Muscle layer of colon (tissue), 2 donors: ENCODE measurements around the gene ERICH6.
A peak's percentile ranks its signal among the peaks of the same experiment; 100 is the strongest.

Experiments
- H3K27ac ChIP-seq: one replicate; pipeline ENCODE4 v1.7.0; 2013; ENCODE audit warnings: low read depth, mild to moderate bottlenecking, low read length, moderate library complexity
- H3K27me3 ChIP-seq, 2 donors: one replicate each; pipeline ENCODE4 v1.7.0; 2013; ENCODE audit warnings: low read length in 2 of 2, mild to moderate bottlenecking in 2 of 2; ENCODE audit not compliant: insufficient read depth in 2 of 2, control insufficient read depth in 1 of 2
- H3K36me3 ChIP-seq: one replicate; pipeline ENCODE4 v1.7.0; 2013; ENCODE audit warnings: mild to moderate bottlenecking, low read length; ENCODE audit not compliant: insufficient read depth
- H3K4me1 ChIP-seq: one replicate; pipeline ENCODE4 v1.7.0; 2013; ENCODE audit warnings: mild to moderate bottlenecking, low read length; ENCODE audit not compliant: insufficient read depth
- H3K4me3 ChIP-seq, 2 donors: one replicate each; pipeline ENCODE4 v1.7.0; 2013; ENCODE audit warnings: low read length in 2 of 2, low read depth in 1 of 2, mild to moderate bottlenecking in 1 of 2, moderate library complexity in 1 of 2
- H3K9ac ChIP-seq: one replicate; pipeline ENCODE4 v1.7.0; 2013; ENCODE audit warnings: low read length
- H3K9me3 ChIP-seq: one replicate; pipeline ENCODE4 v1.7.0; 2013; ENCODE audit warnings: mild to moderate bottlenecking, low read length
- donor health status: abdominal sarcoma.
- donor health status: Adenocarcinoma of cecum.

The ERICH6 gene

GRCh38 chr3:150703756-150704344 lies at the start of gene ERICH6:
TSS of gene ERICH6 (minus strand) at chr3:150703920. CDS start at chr3:150703898, 22 bp downstream.
- Histone ChIP-seq H3K4me1 (no peaks in the 10 kb centered on the region), H3K4me3 (peak within 1 kb of the TSS; percentile 65 to 71), H3K27ac (peak within 1 kb of the TSS; percentile 76), H3K9ac (peak within 1 kb of the TSS; percentile 61), H3K36me3 (no peaks in the 10 kb centered on the region), H3K9me3 (no peaks in the 10 kb centered on the region), H3K27me3 (no peaks in the 10 kb centered on the region)

- Histone ChIP-seq H3K27me3 (no peaks in the 10 kb centered on the region), H3K9me3 (no peaks in the 10 kb centered on the region), H3K27ac (no peak overlapping the region), H3K36me3 (no peaks in the 10 kb centered on the region), H3K9ac (no peak overlapping the region), H3K4me1 (peaks cover 25% of the 10 kb centered on the region), H3K4me3 (no peak overlapping the region)
These were observed 48.1 kb upstream of the ERICH6 start for GRCh38 chr3:150751781-150752263.

- H3K9ac ChIP-seq = no peak overlapping the region
- no peak overlapping the region for H3K4me3 ChIP-seq
- H3K9me3 ChIP-seq = no peaks in the 10 kb centered on the region
- H3K36me3 ChIP-seq = no peaks in the 10 kb centered on the region
- no peak overlapping the region for H3K27ac ChIP-seq
- peaks cover 29% of the 10 kb centered on the region for H3K4me1 ChIP-seq
- H3K27me3 ChIP-seq = no peaks in the 10 kb centered on the region
These were observed 45.5 kb upstream of the ERICH6 start for GRCh38 chr3:150749255-150749654.

DNA sequence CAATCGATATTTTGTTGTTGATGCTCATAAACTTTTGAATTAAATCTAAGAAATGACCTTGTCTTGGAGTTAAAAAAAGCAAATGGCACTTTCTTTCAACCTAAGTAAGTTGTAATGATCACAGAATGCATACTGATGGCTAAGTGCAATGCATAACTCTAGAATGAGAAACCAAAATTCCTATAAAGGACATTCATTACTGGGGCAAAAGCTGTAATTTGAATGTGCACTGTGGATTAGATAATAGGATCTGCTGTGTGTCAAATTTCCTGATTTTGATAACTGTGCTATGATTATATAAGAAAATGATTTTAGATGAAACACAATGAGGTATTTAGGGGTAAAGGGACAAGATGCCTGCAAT lies 44.9 kb upstream of the ERICH6 start:
- H3K4me1 ChIP-seq = peaks cover 35% of the 10 kb centered on the region

DNA sequence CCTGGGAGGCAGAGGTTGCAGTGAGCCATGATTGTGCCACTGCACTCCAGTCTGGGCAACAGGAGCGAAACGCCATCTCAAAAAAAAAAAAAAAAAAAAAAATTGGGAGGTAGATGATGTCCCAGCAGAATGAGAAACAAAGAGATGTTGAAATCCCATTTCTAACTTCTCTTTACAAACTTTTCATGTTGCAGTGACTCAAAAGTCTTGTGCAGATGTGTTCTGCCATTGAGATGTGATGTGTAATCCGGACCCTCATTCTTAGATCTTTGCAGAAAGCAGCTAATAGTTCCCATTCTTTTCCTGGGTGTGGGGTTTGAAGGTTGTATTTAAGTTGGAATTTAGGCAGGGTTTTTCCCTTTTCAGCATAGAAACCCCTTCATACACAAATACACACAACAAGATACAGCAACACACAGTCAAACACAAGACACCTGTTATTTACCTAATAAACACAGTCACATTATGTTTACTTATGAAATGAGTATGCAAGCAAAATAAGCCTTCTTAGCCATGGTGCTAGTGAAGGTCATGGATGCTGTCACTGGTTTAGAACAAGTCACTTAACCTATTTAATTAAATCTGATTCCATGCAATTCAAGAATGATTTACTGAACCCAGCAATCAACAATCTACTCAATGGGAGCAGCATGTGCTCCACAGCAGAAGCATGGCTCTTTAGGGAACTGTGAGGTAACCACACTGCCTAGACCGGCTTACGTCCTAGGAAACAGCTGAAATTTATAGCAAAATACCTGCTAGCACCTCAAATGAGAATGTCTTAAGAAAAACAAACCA lies 44.4 kb upstream of the ERICH6 start:
- no peak overlapping the region for H3K9ac ChIP-seq
- no peaks in the 10 kb centered on the region for H3K9me3 ChIP-seq
- H3K4me1 ChIP-seq = peaks cover 37% of the 10 kb centered on the region
- no peaks in the 10 kb centered on the region for H3K36me3 ChIP-seq
- H3K27me3 ChIP-seq = no peaks in the 10 kb centered on the region
- no peak overlapping the region for H3K27ac ChIP-seq
- no peak overlapping the region for H3K4me3 ChIP-seq

More for the DNA sequence above, 44.9 kb upstream of the ERICH6 start:
- H3K9ac ChIP-seq = no peak overlapping the region
- H3K27me3 ChIP-seq = no peaks in the 10 kb centered on the region
- H3K36me3 ChIP-seq = no peaks in the 10 kb centered on the region
- H3K9me3 ChIP-seq = no peaks in the 10 kb centered on the region
- H3K27ac ChIP-seq = no peak overlapping the region
- H3K4me3 ChIP-seq = no peak overlapping the region

DNA sequence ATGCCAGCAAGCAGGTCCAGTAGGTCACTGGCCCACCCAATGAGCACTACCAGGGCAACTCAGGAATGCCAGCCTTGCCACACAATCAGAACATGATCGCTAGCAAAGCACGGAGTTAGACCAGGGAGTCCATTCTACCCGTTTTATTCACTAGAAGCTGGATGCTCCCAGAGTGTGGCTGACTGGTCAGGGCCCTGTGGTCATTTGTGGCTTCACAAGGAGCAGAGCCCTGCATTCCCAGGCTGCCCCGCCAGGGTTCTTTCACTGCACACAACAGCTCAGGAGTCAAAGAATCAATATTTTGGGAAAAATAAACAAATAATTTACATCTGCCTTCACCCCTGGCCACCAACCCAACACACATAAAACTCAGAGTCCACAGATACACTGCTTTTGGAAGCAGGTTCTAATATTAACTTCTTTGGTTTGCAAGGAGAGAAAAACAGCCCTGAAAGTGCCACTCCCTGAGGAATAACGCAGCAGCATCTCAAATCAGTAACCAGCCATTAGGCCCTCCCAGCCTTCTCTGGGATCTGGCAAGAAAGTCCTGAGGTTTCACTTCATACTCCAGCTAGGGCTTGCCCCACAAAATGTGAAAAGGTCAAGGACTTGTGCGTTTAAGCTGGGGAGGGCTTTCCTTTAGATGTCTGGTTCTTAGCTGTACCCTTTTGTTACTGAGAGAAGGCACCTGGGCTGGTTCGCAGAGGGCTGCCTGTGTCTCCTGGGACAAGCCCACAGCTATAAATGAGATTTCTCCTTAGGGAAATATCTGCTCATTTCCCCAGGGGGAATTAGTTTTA lies 43.3 kb upstream of the ERICH6 start:
- Histone ChIP-seq H3K36me3 (no peaks in the 10 kb centered on the region), H3K4me3 (no peak overlapping the region), H3K9me3 (no peaks in the 10 kb centered on the region), H3K9ac (no peak overlapping the region), H3K4me1 (peaks cover 34% of the 10 kb centered on the region), H3K27ac (no peak overlapping the region), H3K27me3 (no peaks in the 10 kb centered on the region)

- Histone ChIP-seq H3K4me1 (peaks cover 28% of the 10 kb centered on the region), H3K27ac (no peak overlapping the region), H3K36me3 (no peaks in the 10 kb centered on the region), H3K4me3 (no peak overlapping the region), H3K27me3 (no peaks in the 10 kb centered on the region), H3K9me3 (no peaks in the 10 kb centered on the region), H3K9ac (no peak overlapping the region)
These were observed 42.1 kb upstream of the ERICH6 start for GRCh38 chr3:150745832-150746231.

DNA sequence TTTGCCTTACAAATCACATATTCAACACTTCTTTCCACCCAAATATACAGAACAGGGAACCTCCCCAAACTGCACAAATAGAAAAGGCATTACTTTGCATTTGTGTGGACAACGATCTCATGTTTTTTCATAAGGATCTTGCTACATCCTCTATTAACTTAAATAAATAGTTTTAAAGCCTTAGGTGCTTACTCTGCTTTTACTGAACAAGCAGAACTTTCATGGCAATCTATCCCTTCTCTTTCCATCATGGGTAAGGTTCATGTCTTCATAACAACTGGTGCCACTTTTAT lies 41.1 kb upstream of the ERICH6 start:
- H3K4me3 ChIP-seq = no peak overlapping the region
- peaks cover 28% of the 10 kb centered on the region for H3K4me1 ChIP-seq
- H3K9ac ChIP-seq = no peak overlapping the region
- H3K27me3 ChIP-seq = no peaks in the 10 kb centered on the region
- H3K9me3 ChIP-seq = no peaks in the 10 kb centered on the region
- H3K27ac ChIP-seq = no peak overlapping the region
- H3K36me3 ChIP-seq = no peaks in the 10 kb centered on the region

DNA sequence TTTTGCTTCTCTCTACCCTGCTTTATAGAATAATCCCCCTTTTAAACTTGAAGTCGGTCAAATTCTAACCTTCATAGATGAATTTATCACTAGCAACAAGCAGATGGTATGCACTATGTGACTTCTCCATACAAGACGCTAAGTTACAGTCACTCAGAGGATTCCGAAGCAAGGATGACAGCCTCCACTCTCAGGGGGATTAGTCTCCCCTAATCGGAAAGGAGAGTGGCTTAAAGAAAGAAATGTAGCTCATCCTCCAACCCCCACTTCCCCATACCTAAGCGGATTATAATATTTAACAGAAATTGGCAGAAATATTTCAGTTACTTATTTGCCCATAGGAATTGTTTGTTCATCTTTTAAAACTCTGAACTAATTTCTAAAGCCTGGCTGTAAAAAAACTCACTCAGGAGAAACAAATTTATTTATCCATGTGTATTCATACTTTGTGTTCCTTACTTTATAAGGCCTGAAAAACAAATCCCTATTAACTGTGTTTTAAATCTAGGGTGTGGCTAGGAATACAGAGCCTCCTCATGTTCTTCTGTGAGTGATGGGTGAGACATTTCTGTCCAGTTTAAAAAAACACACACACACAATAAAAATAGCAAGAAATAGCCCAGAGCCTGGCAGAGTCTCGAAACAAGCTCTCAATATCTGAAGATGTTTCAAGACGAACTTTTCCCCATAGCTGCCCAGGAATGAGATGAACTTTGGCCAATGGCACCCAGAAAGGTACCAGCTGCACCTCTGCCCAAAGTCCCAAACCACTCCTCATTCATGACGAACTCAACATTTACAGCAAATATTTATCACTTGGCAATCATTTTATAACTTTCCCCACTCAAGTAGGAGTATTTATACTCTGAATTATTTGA lies 40.6 kb upstream of the ERICH6 start:
- Histone ChIP-seq H3K4me3 (no peak overlapping the region), H3K4me1 (peaks cover 28% of the 10 kb centered on the region), H3K27ac (no peak overlapping the region)

DNA sequence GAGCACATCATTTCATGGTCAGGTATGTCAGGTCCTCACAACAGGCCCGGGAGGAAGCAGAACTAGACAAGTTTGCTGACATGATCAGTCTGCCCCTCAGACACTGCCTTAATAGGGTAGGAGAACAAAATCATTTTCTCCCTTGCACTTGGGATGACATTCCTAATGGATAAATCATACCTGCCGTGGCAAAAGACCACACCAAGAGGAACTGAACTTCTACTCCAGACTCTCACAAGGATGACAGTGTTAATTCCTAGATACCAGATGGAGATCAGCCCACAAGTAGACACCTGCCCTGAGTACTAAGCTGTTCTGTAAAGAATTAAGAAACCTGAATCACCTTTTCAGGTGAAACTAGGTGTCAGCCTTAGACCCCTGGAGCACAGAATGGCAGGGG lies 39.8 kb upstream of the ERICH6 start:
- Histone ChIP-seq H3K4me1 (peaks cover 24% of the 10 kb centered on the region), H3K9ac (no peak overlapping the region), H3K36me3 (no peaks in the 10 kb centered on the region), H3K27me3 (no peaks in the 10 kb centered on the region), H3K4me3 (no peak overlapping the region), H3K27ac (no peak overlapping the region), H3K9me3 (no peaks in the 10 kb centered on the region)

More for the DNA sequence above, 40.6 kb upstream of the ERICH6 start:
- H3K9ac ChIP-seq = no peak overlapping the region
- no peaks in the 10 kb centered on the region for H3K27me3 ChIP-seq
- no peaks in the 10 kb centered on the region for H3K9me3 ChIP-seq
- no peaks in the 10 kb centered on the region for H3K36me3 ChIP-seq

DNA sequence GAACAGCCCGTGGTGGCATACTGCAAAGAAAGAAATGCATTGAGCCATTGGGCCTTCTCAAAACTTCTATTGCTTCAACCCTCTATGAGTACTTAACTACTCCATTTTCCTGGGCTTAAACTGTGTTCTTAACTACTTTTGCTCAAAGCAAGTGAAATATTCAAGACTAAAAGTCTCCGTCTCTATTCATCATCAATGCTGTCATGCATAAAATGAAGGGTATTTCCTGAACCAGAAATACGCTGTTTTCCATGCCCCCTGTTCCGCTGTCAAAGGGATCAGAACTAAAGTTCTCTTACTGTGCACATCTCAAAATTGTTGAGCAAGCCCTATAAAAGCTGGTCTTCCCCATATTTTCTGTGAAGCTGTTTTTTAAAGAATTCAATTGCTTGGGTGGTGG lies 39.0 kb upstream of the ERICH6 start:
- H3K36me3 ChIP-seq = no peaks in the 10 kb centered on the region
- H3K9me3 ChIP-seq = no peaks in the 10 kb centered on the region
- no peak overlapping the region for H3K27ac ChIP-seq
- peaks cover 18% of the 10 kb centered on the region for H3K4me1 ChIP-seq
- no peaks in the 10 kb centered on the region for H3K27me3 ChIP-seq
- no peak overlapping the region for H3K4me3 ChIP-seq
- H3K9ac ChIP-seq = no peak overlapping the region
